Left ventricle myocardium inferior (tissue), 1 donor: ENCODE data around the gene NRG3. TPM values are rescaled to one million over a fixed set of nuclear protein-coding genes. Genes with fewer than 3 reads are reported as not detected.

Source experiments
- DNase-seq: peaks from one replicate; pipeline ENCODE4 v3.0.0-alpha.2; 2020
- H3K27ac ChIP-seq: fragments of 200-600 bp; replicated peaks from 2 replicates; pipeline ENCODE4 v1.8.0; 2021
- H3K27me3 ChIP-seq: fragments of 200-600 bp; 2 replicates; pipeline ENCODE4 v1.8.0; 2021; ENCODE audit warnings: low read depth
- H3K36me3 ChIP-seq: fragments of 200-600 bp; 2 replicates; pipeline ENCODE4 v1.8.0; 2021
- H3K4me1 ChIP-seq: fragments of 200-600 bp; 2 replicates; pipeline ENCODE4 v1.8.0; 2021
- H3K4me3 ChIP-seq: fragments of 200-600 bp; 2 replicates; pipeline ENCODE4 v1.8.0; 2021; ENCODE audit warnings: mild to moderate bottlenecking, moderate library complexity
- H3K9me3 ChIP-seq: fragments of 200-600 bp; replicated peaks from 2 replicates; pipeline ENCODE4 v1.8.0; 2021
- CTCF ChIP-seq: fragments of 200-600 bp; IDR thresholded peaks from 2 replicates; pipeline ENCODE4 v1.8.0; 2021; ENCODE audit warnings: antibody characterized with exemption, mild to moderate bottlenecking, borderline replicate concordance
- intact Hi-C: fragments of 100-400 bp; cut with micrococcal nuclease; formaldehyde crosslinking; loops from one replicate; pipeline ENCODE4 v1.11.0; 2022
- total RNA-seq: library from RNA; stranded (reverse); fragmentation: NEBNext Ultra II Directional; extraction: Animal tissue kit (Norgen Biotek cat#: 25700); gene quantifications from one replicate; pipeline ENCODE4 v1.2.1, GENCODE V29; 2021
- donor health status: DM: no; HTN: yes; CAD: no; lungs with severe emphysema.

The NRG3 gene
- total RNA-seq, 1 donor from 2014 or later = 0.11 TPM

- intact Hi-C loops = no loop called here
- no peak overlapping the region for H3K27ac ChIP-seq
- no peak for TF ChIP-seq CTCF
- H3K36me3 ChIP-seq = no peaks in the 10 kb centered on the region
- no peaks in the 10 kb centered on the region for H3K27me3 ChIP-seq
- H3K4me3 ChIP-seq = no peak overlapping the region
- no peak for DNase-seq
- no peaks in the 10 kb centered on the region for H3K9me3 ChIP-seq
- no peaks in the 10 kb centered on the region for H3K4me1 ChIP-seq
These were observed 809.0 kb downstream of the NRG3 start for GRCh38 chr10:82683945-82684344.

DNA sequence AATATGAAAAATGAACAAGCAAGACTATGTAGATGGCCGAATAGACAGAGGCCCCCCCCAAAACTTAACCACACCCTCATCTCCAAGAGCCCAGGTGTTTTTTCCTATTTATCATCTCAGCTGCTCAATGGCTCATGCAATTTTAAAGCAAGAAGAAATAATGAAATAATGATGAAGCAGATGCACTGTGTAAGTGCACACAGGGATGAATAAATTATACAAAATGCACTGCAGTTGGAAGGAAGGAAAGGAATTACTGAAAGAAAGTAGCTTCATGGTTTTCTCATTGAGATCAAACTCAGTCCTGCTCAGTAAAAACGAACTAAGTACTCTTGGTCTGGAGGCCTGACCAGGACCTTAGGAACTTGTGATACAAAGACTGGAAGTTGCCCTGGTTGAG, 810.1 kb downstream of the NRG3 start:
- intact Hi-C loops = no loop called here
- TF ChIP-seq CTCF = no peak
- DNase-seq = no peak
- Histone ChIP-seq H3K36me3 (no peaks in the 10 kb centered on the region), H3K9me3 (no peaks in the 10 kb centered on the region), H3K4me3 (no peak overlapping the region), H3K27me3 (no peaks in the 10 kb centered on the region), H3K4me1 (no peaks in the 10 kb centered on the region), H3K27ac (no peak overlapping the region)

GRCh38 chr10:82691211-82691610, 816.2 kb downstream of the NRG3 start:
- intact Hi-C loops = no loop called here
- Histone ChIP-seq H3K9me3 (peaks cover 31% of the 10 kb centered on the region), H3K27ac (no peak overlapping the region), H3K27me3 (no peaks in the 10 kb centered on the region), H3K4me3 (no peak overlapping the region), H3K36me3 (no peaks in the 10 kb centered on the region), H3K4me1 (no peaks in the 10 kb centered on the region)
- TF ChIP-seq CTCF = no peak
- DNase-seq = no peak

GRCh38 chr10:82692458-82692857, 817.5 kb downstream of the NRG3 start:
- intact Hi-C loops = no loop called here
- H3K36me3 ChIP-seq = no peaks in the 10 kb centered on the region
- no peak for TF ChIP-seq CTCF
- H3K4me3 ChIP-seq = no peak overlapping the region
- peaks cover 31% of the 10 kb centered on the region for H3K9me3 ChIP-seq
- no peak for DNase-seq
- H3K4me1 ChIP-seq = no peaks in the 10 kb centered on the region
- no peak overlapping the region for H3K27ac ChIP-seq
- no peaks in the 10 kb centered on the region for H3K27me3 ChIP-seq

DNA sequence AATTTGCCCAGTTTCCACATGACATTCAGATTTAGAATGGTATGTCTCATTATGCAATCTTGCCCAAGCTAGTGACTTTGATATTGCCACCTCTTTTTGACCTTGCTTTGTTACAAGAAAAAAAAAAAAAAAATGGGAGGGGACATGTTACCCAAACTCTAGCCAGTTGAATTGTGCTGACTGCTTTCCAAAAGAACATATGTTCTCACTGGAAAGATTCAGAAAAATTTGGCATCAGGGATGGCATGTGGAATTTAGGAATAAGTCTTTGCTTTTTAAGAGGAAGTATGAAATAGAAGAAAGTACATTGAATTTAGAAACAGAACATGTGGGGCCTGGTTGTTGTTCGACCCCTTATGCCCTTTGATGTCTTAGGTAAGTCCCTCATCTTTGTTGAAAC, 846.8 kb downstream of the NRG3 start:
- H3K27me3 ChIP-seq = no peaks in the 10 kb centered on the region
- no peaks in the 10 kb centered on the region for H3K36me3 ChIP-seq
- no peak for TF ChIP-seq CTCF
- intact Hi-C loops = no loop called here
- no peak overlapping the region for H3K4me3 ChIP-seq
- no peaks in the 10 kb centered on the region for H3K4me1 ChIP-seq
- no peak for DNase-seq
- H3K9me3 ChIP-seq = peaks cover 11% of the 10 kb centered on the region
- H3K27ac ChIP-seq = no peak overlapping the region

DNA sequence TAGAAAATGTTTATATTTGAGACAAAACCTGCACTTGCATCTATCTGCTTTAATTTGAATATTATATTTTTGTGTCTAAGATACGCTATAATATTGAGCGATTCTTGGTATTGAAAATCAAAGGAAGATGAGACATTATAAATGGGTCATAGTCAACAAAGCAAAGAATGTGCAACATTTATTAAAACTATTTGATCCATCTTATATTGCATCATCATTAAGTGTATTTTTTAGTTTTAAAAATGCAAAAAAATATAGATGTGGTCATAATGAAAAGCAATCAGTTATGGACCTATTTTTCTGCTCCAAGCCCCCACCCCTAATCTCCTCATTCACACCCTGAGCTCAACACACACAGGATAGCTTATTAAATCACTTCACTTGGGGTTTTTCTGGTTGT, 847.3 kb downstream of the NRG3 start:
- DNase-seq = no peak
- H3K4me1 ChIP-seq = no peaks in the 10 kb centered on the region
- H3K36me3 ChIP-seq = no peaks in the 10 kb centered on the region
- H3K9me3 ChIP-seq = peaks cover 16% of the 10 kb centered on the region
- H3K27me3 ChIP-seq = no peaks in the 10 kb centered on the region
- intact Hi-C loops = no loop called here
- H3K27ac ChIP-seq = no peak overlapping the region
- H3K4me3 ChIP-seq = no peak overlapping the region
- TF ChIP-seq CTCF = no peak
